GM18868 (cell line): ENCODE measurements around the gene SGIP1.

Source experiments
- ATAC-seq: cut with Tn5 transposase; IDR thresholded peaks from one replicate; pipeline ENCODE4 v1.9.1; 2021; ENCODE audit warnings: mild to moderate bottlenecking, moderate library complexity; ENCODE audit not compliant: unreplicated experiment

SGIP1 gene

GRCh38 chr1:66599346-66599745 lies 65.4 kb downstream of the SGIP1 start:
- ATAC-seq, result no peak

GRCh38 chr1:66599899-66600737 lies 66.2 kb downstream of the SGIP1 start:
- no peak for ATAC-seq

- ATAC-seq, result no peak
These were observed 71.6 kb downstream of the SGIP1 start for GRCh38 chr1:66605419-66605997.

GRCh38 chr1:66606362-66607065 lies 72.6 kb downstream of the SGIP1 start:
- ATAC-seq, result no peak

- ATAC-seq, result no peak
These were observed 73.5 kb downstream of the SGIP1 start for GRCh38 chr1:66607458-66607857.

GRCh38 chr1:66613187-66613586 lies 79.2 kb downstream of the SGIP1 start:
- ATAC-seq, result no peak

- ATAC-seq, result no peak
These were observed 83.6 kb downstream of the SGIP1 start for GRCh38 chr1:66617362-66618184.

- no peak for ATAC-seq
These were observed 84.4 kb downstream of the SGIP1 start for GRCh38 chr1:66618390-66618789.

- no peak for ATAC-seq
These were observed 89.9 kb downstream of the SGIP1 start for GRCh38 chr1:66623812-66624211.

- no peak for ATAC-seq
These were observed 90.6 kb downstream of the SGIP1 start for GRCh38 chr1:66624412-66625060.

- ATAC-seq, result no peak
These were observed 92.3 kb downstream of the SGIP1 start for GRCh38 chr1:66626261-66626660.

- no peak for ATAC-seq
These were observed 95.0 kb downstream of the SGIP1 start for GRCh38 chr1:66628926-66629325.

- no peak for ATAC-seq
These were observed 99.2 kb downstream of the SGIP1 start for GRCh38 chr1:66633159-66633558.

- ATAC-seq, result no peak
These were observed 103.2 kb downstream of the SGIP1 start for GRCh38 chr1:66637146-66637545.

GRCh38 chr1:66641891-66642473 lies 108.0 kb downstream of the SGIP1 start:
- ATAC-seq, result no peak

- ATAC-seq, result no peak
These were observed 109.0 kb downstream of the SGIP1 start for GRCh38 chr1:66642992-66643391.

GRCh38 chr1:66644331-66644730 lies 110.4 kb downstream of the SGIP1 start:
- no peak for ATAC-seq

GRCh38 chr1:66648901-66649595 lies 115.1 kb downstream of the SGIP1 start:
- ATAC-seq, result peak; percentile 82

GRCh38 chr1:66652556-66652955 lies 118.6 kb downstream of the SGIP1 start:
- ATAC-seq, result no peak

- no peak for ATAC-seq
These were observed 120.7 kb downstream of the SGIP1 start for GRCh38 chr1:66654643-66655042.
